SU-DHL-6 (cell line): ENCODE data around the gene RDH13.

ENCODE experiments used
- H2AFZ ChIP-seq: fragments of 200-600 bp; sonication (generic); 2 replicates; pipeline ENCODE4 v1.6.1; 2014; ENCODE audit warnings: low read depth, mild to moderate bottlenecking, moderate library complexity, mixed read lengths, antibody characterized with exemption, low read length; ENCODE audit not compliant: severe bottlenecking
- H3F3A ChIP-seq: fragments of 200-600 bp; shearing (Covaris generic); 2 replicates; pipeline ENCODE4 v1.6.0; 2016; ENCODE audit warnings: antibody characterized with exemption, mild to moderate bottlenecking; ENCODE audit not compliant: insufficient read depth
- H3K27ac ChIP-seq: fragments of 200-600 bp; sonication (generic); 2 replicates; pipeline ENCODE4 v1.5.1; 2016; ENCODE audit warnings: low read depth, mild to moderate bottlenecking, low read length, moderate library complexity, mixed read lengths
- H3K27me3 ChIP-seq: fragments of 200-600 bp; sonication (generic), shearing (Covaris generic); 2 replicates; pipeline ENCODE4 v1.6.0; 2014; ENCODE audit warnings: mild to moderate bottlenecking, low read length
- H3K36me3 ChIP-seq: fragments of 200-600 bp; sonication (generic); 2 replicates; pipeline ENCODE4 v1.6.1; 2014; ENCODE audit warnings: mild to moderate bottlenecking, low read length, mixed read lengths
- H3K4me2 ChIP-seq: fragments of 300-600, 200-600 bp; shearing (Covaris generic), sonication (generic); 2 replicates; pipeline ENCODE4 v1.6.0; 2014; ENCODE audit warnings: low read length, low read depth, mild to moderate bottlenecking; ENCODE audit not compliant: poor library complexity, severe bottlenecking
- H3K4me3 ChIP-seq: fragments of 200-600 bp; sonication (generic); 2 replicates; pipeline ENCODE4 v1.5.1; 2014; ENCODE audit warnings: antibody characterized with exemption, low read length, mild to moderate bottlenecking, mixed read lengths; ENCODE audit not compliant: insufficient read depth, poor library complexity, severe bottlenecking
- H3K79me2 ChIP-seq: fragments of 200-600 bp; sonication (generic); 2 replicates; pipeline ENCODE4 v1.6.1; 2014; ENCODE audit warnings: mild to moderate bottlenecking, low read length, moderate library complexity; ENCODE audit not compliant: insufficient read depth
- H3K9ac ChIP-seq: fragments of 200-600 bp; sonication (generic); 2 replicates; pipeline ENCODE4 v1.7.0; 2014; ENCODE audit warnings: mild to moderate bottlenecking, low read length
- H3K9me2 ChIP-seq: fragments of 200-600 bp; sonication (generic); replicated peaks from 2 replicates; pipeline ENCODE4 v1.6.1; 2014; ENCODE audit warnings: low read length; ENCODE audit not compliant: insufficient read depth
- H3K9me3 ChIP-seq: fragments of 200-600 bp; sonication (generic); 2 replicates; pipeline ENCODE4 v1.6.1; 2014; ENCODE audit warnings: low read length, mixed read lengths; ENCODE audit not compliant: insufficient read depth
- H4K20me1 ChIP-seq: fragments of 200-600 bp; sonication (generic); 2 replicates; pipeline ENCODE4 v1.6.1; 2014; ENCODE audit warnings: low read depth, mild to moderate bottlenecking, antibody characterized with exemption, low read length, moderate library complexity, mixed read lengths
- CTCF ChIP-seq: fragments of 200-600 bp; sonication (generic); IDR thresholded peaks from one replicate; pipeline ENCODE4 v1.5.1; 2017; ENCODE audit warnings: antibody characterized with exemption, mild to moderate bottlenecking, low read length, moderate library complexity; ENCODE audit not compliant: insufficient read depth, poor library complexity, severe bottlenecking
- EZH2phosphoT487 ChIP-seq: fragments of 200-600 bp; sonication (generic), shearing (Covaris generic); conservative IDR thresholded peaks from 2 replicates; pipeline ENCODE4 v1.6.1; 2018; ENCODE audit warnings: mild to moderate bottlenecking, antibody characterized with exemption, low read length, moderate library complexity, mixed read lengths

RDH13 gene

GRCh38 chr19:55098716-55099556 lies 36.0 kb upstream of the RDH13 start:
- Histone ChIP-seq H3K27me3 (no peaks in the 10 kb centered on the region), H3K9me3 (no peaks in the 10 kb centered on the region), H2AFZ (no peak overlapping the region), H3K4me3 (no peak overlapping the region), H3K36me3 (0 out of 2 replicates have a peak, but pooled peaks cover 4% of the 10 kb centered on the region), H3K27ac (no peak overlapping the region), H3K4me2 (no peak overlapping the region), H3K9me2 (no peaks in the 10 kb centered on the region), H3F3A (no peaks in the 10 kb centered on the region), H3K79me2 (peaks cover 6% of the 10 kb centered on the region; the same call in 1 of the 2 replicates), H3K9ac (no peak overlapping the region), H4K20me1 (no peaks in the 10 kb centered on the region)
- TF ChIP-seq EZH2phosphoT487 (no peak), CTCF (no peak)

GRCh38 chr19:55097864-55098715 lies 35.1 kb upstream of the RDH13 start:
- Histone ChIP-seq H3K9me3 (no peaks in the 10 kb centered on the region), H4K20me1 (no peaks in the 10 kb centered on the region), H3K9ac (no peak overlapping the region), H2AFZ (no peak overlapping the region), H3K27me3 (no peaks in the 10 kb centered on the region), H3K9me2 (no peaks in the 10 kb centered on the region), H3K4me3 (no peak overlapping the region), H3F3A (no peaks in the 10 kb centered on the region), H3K27ac (no peak overlapping the region), H3K4me2 (no peak overlapping the region), H3K79me2 (peaks cover 6% of the 10 kb centered on the region; the same call in 1 of the 2 replicates), H3K36me3 (0 out of 2 replicates have a peak, but pooled peaks cover 1% of the 10 kb centered on the region)
- no peak for TF ChIP-seq EZH2phosphoT487
- no peak for TF ChIP-seq CTCF

- Histone ChIP-seq H3K27me3 (no peaks in the 10 kb centered on the region), H3K79me2 (peaks cover 6% of the 10 kb centered on the region; the same call in 1 of the 2 replicates), H3K9ac (no peak overlapping the region), H3K36me3 (no peaks in the 10 kb centered on the region), H2AFZ (no peak overlapping the region), H3K27ac (no peak overlapping the region), H3K4me2 (no peak overlapping the region), H3K9me2 (no peaks in the 10 kb centered on the region), H3K4me3 (no peak overlapping the region), H3F3A (no peaks in the 10 kb centered on the region), H3K9me3 (no peaks in the 10 kb centered on the region), H4K20me1 (no peaks in the 10 kb centered on the region)
- no peak for TF ChIP-seq EZH2phosphoT487
- no peak for TF ChIP-seq CTCF
Observed at GRCh38 chr19:55096061-55096701, 33.2 kb upstream of the RDH13 start.
